ENCODE data around the gene CSPG4. TPM values are rescaled to one million over a fixed set of nuclear protein-coding genes. Genes with fewer than 3 reads are reported as not detected.

The CSPG4 gene
- total RNA-seq, 1 experiment from 2014 or later = 17.5 TPM

GRCh38 chr15:75659928-75660645, 52.6 kb downstream of the CSPG4 start:
- in situ Hi-C loops (cut with HindIII; ENCODE audit: low pct_unique_long_range_greater_than_20kb, low sequenced_read_pairs) = no loop called here
- ATAC-seq (no peak), DNase-seq (ENCODE audit: low read depth, low spot score) (no peak)
- no TSS peak for BruUV-seq (replicated peaks)
- TF ChIP-seq POLR2AphosphoS5 (IDR thresholded peaks at IDR 0.05; ENCODE audit: low read depth, low read length) (no peak), REST (IDR thresholded peaks at IDR 0.05; ENCODE audit: insufficient read depth in 1 of 2, low read depth in 2 of 2, low read length in 1 of 2) (no peak), CTCF (IDR thresholded peaks at IDR 0.05) (no peak), SIN3A (IDR thresholded peaks at IDR 0.05; ENCODE audit: borderline replicate concordance, insufficient read depth, low read depth, low read length) (no peak), TCF7L2 (IDR thresholded peaks at IDR 0.05; ENCODE audit: low read depth, low read length) (no peak)
- Histone ChIP-seq H3K27me3 (ENCODE audit: control insufficient read depth, insufficient read depth, low read length) (no peaks in the 10 kb centered on the region), H3K9me3 (ENCODE audit: control insufficient read depth, insufficient read depth, low read depth, low read length) (no peaks in the 10 kb centered on the region), H3K36me3 (ENCODE audit: control insufficient read depth, insufficient read depth, low read length) (no peaks in the 10 kb centered on the region), H3K4me3 (ENCODE audit: low read depth in 2 of 2, low read length in 2 of 2) (no peak overlapping the region), H3K4me1 (ENCODE audit: control insufficient read depth, insufficient read depth, low read length) (peaks cover 9% of the 10 kb centered on the region), H3K27ac (ENCODE audit: low read length) (no peak overlapping the region)
- CTCF ChIA-PET = interaction anchor here (0.5 kb wide), 1 partner anchor 41 kb away, joined by 9 read pairs; no protein-coding TSS in a partner anchor
- POLR2A ChIA-PET = no interaction called here
- intact Hi-C loops (cut with micrococcal nuclease; ENCODE audit: unreplicated experiment) = no loop called here

DNA sequence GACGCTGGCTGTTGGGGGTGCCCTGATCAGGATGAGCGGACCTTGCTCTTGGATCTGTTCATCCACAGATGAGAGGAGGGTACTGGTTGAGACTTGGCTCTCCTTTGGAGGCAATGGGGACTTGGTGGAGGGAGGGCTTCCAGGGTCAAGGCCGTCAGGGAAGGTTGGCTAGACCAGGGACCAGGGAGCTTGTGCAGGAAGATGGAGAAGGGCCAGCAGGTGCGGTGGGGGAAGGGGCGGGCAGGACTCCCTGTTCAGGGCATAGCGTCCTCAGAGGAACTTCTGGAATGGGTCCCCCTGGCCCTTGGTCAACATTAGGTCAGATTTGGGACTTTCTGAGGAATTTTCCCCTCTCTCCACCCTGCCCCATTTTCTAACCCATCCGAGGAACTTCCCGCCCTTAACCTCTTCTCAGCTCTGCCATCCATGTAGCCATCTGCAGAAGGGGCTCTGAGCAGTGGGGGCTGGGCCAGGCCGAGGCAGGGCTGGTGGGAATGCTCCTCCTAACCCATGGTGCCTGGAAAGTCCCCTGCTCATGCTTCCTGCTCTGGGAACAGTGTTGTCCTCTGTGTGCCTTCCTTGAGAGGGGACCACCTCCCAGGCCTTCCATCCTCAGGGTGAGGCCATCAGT, 53.4 kb downstream of the CSPG4 start:
- intact Hi-C loops (cut with micrococcal nuclease; ENCODE audit: unreplicated experiment) = no loop called here
- in situ Hi-C loops (cut with HindIII; ENCODE audit: low pct_unique_long_range_greater_than_20kb, low sequenced_read_pairs) = no loop called here
- Histone ChIP-seq H3K4me1 (ENCODE audit: control insufficient read depth, insufficient read depth, low read length) (peaks cover 8% of the 10 kb centered on the region), H3K27ac (ENCODE audit: low read length) (no peak overlapping the region), H3K27me3 (ENCODE audit: control insufficient read depth, insufficient read depth, low read length) (no peaks in the 10 kb centered on the region), H3K4me3 (ENCODE audit: low read depth in 2 of 2, low read length in 2 of 2) (no peak overlapping the region), H3K36me3 (ENCODE audit: control insufficient read depth, insufficient read depth, low read length) (no peaks in the 10 kb centered on the region), H3K9me3 (ENCODE audit: control insufficient read depth, insufficient read depth, low read depth, low read length) (no peaks in the 10 kb centered on the region)
- ChIA-PET POLR2A (no interaction called here), CTCF (no interaction called here)
- ATAC-seq = no peak
- no peak for TF ChIP-seq POLR2AphosphoS5 (IDR thresholded peaks at IDR 0.05; ENCODE audit: low read depth, low read length)
- no peak for TF ChIP-seq TCF7L2 (IDR thresholded peaks at IDR 0.05; ENCODE audit: low read depth, low read length)
- TF ChIP-seq SIN3A (IDR thresholded peaks at IDR 0.05; ENCODE audit: borderline replicate concordance, insufficient read depth, low read depth, low read length) = no peak
- TF ChIP-seq CTCF (IDR thresholded peaks at IDR 0.05) = no peak
- no peak for TF ChIP-seq REST (IDR thresholded peaks at IDR 0.05; ENCODE audit: insufficient read depth in 1 of 2, low read depth in 2 of 2, low read length in 1 of 2)
- no peak for DNase-seq (ENCODE audit: low read depth, low spot score)
- BruUV-seq (replicated peaks) = no TSS peak

All from Panc1 (cell line).